HEK293T (cell line): ENCODE data around the gene CA10.

ENCODE experiments used
- ARNT ChIP-seq: fragments of 450-650 bp; IDR thresholded peaks from 2 replicates; pipeline ENCODE4 v1.6.1; 2017; ENCODE audit warnings: mild to moderate bottlenecking
- BHLHE40 ChIP-seq: fragments of 450-650 bp; IDR thresholded peaks from 2 replicates; pipeline ENCODE4 v1.6.1; 2016; ENCODE audit warnings: mild to moderate bottlenecking, moderate library complexity, borderline replicate concordance
- ELF4 ChIP-seq: fragments of 450-650 bp; IDR thresholded peaks from 2 replicates; pipeline ENCODE4 v1.6.1; 2017; ENCODE audit warnings: antibody characterized with exemption
- FOXA1 ChIP-seq: fragments of 450-650 bp; IDR thresholded peaks from 2 replicates; pipeline ENCODE4 v1.6.1; 2016; ENCODE audit warnings: mild to moderate bottlenecking
- FOXK2 ChIP-seq: fragments of 450-650 bp; IDR thresholded peaks from 2 replicates; pipeline ENCODE4 v1.6.1; 2016; ENCODE audit warnings: mild to moderate bottlenecking
- FOXM1 ChIP-seq: fragments of 450-650 bp; IDR thresholded peaks from 2 replicates; pipeline ENCODE4 v1.6.1; 2017; ENCODE audit warnings: mild to moderate bottlenecking, borderline replicate concordance
- HDGF ChIP-seq: fragments of 450-650 bp; IDR thresholded peaks from 2 replicates; pipeline ENCODE4 v1.6.1; 2017; ENCODE audit warnings: antibody characterized with exemption, borderline replicate concordance
- LEF1 ChIP-seq: fragments of 450-650 bp; IDR thresholded peaks from 2 replicates; pipeline ENCODE4 v1.6.1; 2017; ENCODE audit warnings: mild to moderate bottlenecking, borderline replicate concordance
- NFRKB ChIP-seq: fragments of 450-650 bp; IDR thresholded peaks from 2 replicates; pipeline ENCODE4 v1.6.1; 2016; ENCODE audit warnings: mild to moderate bottlenecking, moderate library complexity
- PKNOX1 ChIP-seq: fragments of 450-650 bp; IDR thresholded peaks from 2 replicates; pipeline ENCODE4 v1.6.1; 2016
- SP1 ChIP-seq: fragments of 450-650 bp; IDR thresholded peaks from 2 replicates; pipeline ENCODE4 v1.6.1; 2017
- SUZ12 ChIP-seq: fragments of 450-650 bp; IDR thresholded peaks from 2 replicates; pipeline ENCODE4 v1.6.1; 2016; ENCODE audit warnings: mild to moderate bottlenecking
- TARDBP ChIP-seq: fragments of 450-650 bp; IDR thresholded peaks from 2 replicates; pipeline ENCODE4 v1.6.1; 2016
- ZNF384 ChIP-seq: fragments of 450-650 bp; IDR thresholded peaks from 2 replicates; pipeline ENCODE4 v1.6.1; 2016

- no peak for TF ChIP-seq FOXK2
- TF ChIP-seq NFRKB: no peak
- TF ChIP-seq ZNF384: no peak
- no peak for TF ChIP-seq HDGF
- TF ChIP-seq FOXM1: no peak
- no peak for TF ChIP-seq SP1
- no peak for TF ChIP-seq FOXA1
- no peak for TF ChIP-seq ELF4
- no peak for TF ChIP-seq BHLHE40
- no peak for TF ChIP-seq PKNOX1
- no peak for TF ChIP-seq LEF1
- TF ChIP-seq SUZ12: no peak
- TF ChIP-seq TARDBP: no peak
- TF ChIP-seq ARNT: no peak
Measured at GRCh38 chr17:51647067-51647466, 511.4 kb downstream of the CA10 start.
